ENCODE measurements around the gene PHKB.

DNA sequence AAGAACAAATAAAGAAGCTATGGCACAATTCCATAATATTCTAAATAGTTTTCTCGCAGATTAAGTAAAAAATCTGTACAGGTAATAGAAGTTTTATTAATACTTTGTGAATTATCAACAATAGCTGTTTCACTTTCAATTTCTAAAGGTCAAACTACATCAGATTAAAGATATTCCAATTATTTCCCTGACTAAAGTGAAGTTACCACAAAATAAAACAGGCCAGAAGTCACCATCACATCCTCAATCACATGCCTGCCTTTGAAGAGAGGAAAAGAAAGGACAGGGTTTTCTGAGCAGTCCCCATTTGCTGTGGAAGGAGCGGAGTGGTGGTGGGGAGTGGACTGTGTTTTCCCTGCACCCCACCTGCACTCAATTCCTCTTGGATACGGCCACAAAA is 11.3 kb upstream of the PHKB start:
- TF ChIP-seq POLR2AphosphoS5 (IDR thresholded peaks at IDR 0.05; ENCODE audit: low read depth, low read length) (no peak), SIN3A (IDR thresholded peaks at IDR 0.05; ENCODE audit: borderline replicate concordance, insufficient read depth, low read length) (no peak), REST (IDR thresholded peaks at IDR 0.05; ENCODE audit: insufficient read depth in 1 of 2, low read depth in 2 of 2, low read length in 2 of 2) (no peak)

All from PFSK-1 (cell line).